ENCODE data around the gene CYB5R4.

DNA sequence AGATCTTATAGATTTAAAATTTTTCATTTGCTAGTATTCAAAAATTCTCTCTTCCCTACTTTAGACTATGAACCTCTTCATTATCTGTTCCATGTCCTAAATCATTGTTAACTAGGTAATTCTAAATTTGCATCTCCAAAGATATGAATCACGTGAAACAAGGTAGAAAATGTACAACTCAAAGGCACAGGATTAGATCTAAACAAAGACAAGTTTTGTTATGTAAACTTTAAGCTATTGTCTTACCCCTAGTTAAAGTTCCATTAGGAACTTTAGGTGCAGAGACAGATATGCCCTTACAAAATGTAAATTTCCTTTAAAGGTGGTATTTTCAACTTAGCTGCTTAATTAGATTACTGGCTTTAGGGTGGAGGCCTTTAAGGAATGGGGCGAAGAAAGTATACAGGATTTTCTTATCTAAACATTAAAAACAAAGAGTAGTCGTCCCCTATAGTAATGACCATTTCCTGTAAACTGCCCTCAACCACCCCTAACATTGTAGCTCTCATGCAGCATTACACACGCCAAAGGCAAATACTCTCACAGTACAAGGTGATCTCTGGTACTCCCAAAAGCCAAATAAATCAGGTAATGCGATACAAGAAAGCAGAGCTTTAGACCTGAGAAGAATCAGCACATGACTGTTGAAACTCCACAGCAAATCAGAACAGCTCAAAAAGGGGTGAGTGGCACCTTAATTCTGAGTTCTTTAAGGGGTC lies 116.7 kb downstream of the CYB5R4 start:
- TF ChIP-seq CTCF (IDR thresholded peaks at IDR 0.05 in 8 of 11, conservative IDR thresholded peaks at IDR 0.05 in 3 of 11) (no peak), POLR2A (IDR thresholded peaks at IDR 0.05) (no peak), POLR2AphosphoS5 (IDR thresholded peaks at IDR 0.05) (no peak)
